Heart left ventricle (tissue), 13 donors: ENCODE data around the gene BRD1.

ENCODE experiments used
- POLR2A ChIP-seq, 2 donors: fragments of 450-650 bp; IDR thresholded peaks; one replicate each; pipeline ENCODE4 v1.6.1; 2017; ENCODE audit warnings: antibody characterized with exemption in 2 of 2, mild to moderate bottlenecking in 2 of 2, moderate library complexity in 2 of 2
- TF ChIP-seq, protein P1 (sequence below), 12 donors: fragments of 200-600 bp; sonication (generic) in 4 of 12; IDR thresholded peaks; one replicate each; pipeline versions ENCODE4 v1.5.0 to v1.8.0; 2018 to 2022; ENCODE audit warnings: antibody characterized with exemption in 12 of 12, mild to moderate bottlenecking in 5 of 12
- donor health status: ischemic (EF 13 %, LVEDD 7.1; RV severe dilation, severe dysfunction).
- donor health status: DM: no; HTN: yes; CAD: no.
- donor health status: DM: no; HTN: no; CAD: no.
- donor health status: ischemic (EF 25% LVEDD 6.9; RV normal size, moderate dysfunction).
- donor health status: ischemic (EF 25% LVEDD 5.7; RV mildly dilated, moderate dysfunction).
- donor health status: ischemic (EF 35%, LVEDD 5.7; RV mildly dilated, moderate dysfunction).
- donor health status: nonischemic (EF 11% LVEDD 7.7; RV severe dilation, severe dysfunction).
- donor health status: DM: yes; HTN: yes; CAD: no.
- donor health status: PGD.
- donor health status: ischemic (EF 29% LVEDD 5.4; RV normal size, mild dysfunction).
- donor health status: nonischemic (EF 23%, LVEDD 6.1; RV moderate dilation, normal function).

DNA sequence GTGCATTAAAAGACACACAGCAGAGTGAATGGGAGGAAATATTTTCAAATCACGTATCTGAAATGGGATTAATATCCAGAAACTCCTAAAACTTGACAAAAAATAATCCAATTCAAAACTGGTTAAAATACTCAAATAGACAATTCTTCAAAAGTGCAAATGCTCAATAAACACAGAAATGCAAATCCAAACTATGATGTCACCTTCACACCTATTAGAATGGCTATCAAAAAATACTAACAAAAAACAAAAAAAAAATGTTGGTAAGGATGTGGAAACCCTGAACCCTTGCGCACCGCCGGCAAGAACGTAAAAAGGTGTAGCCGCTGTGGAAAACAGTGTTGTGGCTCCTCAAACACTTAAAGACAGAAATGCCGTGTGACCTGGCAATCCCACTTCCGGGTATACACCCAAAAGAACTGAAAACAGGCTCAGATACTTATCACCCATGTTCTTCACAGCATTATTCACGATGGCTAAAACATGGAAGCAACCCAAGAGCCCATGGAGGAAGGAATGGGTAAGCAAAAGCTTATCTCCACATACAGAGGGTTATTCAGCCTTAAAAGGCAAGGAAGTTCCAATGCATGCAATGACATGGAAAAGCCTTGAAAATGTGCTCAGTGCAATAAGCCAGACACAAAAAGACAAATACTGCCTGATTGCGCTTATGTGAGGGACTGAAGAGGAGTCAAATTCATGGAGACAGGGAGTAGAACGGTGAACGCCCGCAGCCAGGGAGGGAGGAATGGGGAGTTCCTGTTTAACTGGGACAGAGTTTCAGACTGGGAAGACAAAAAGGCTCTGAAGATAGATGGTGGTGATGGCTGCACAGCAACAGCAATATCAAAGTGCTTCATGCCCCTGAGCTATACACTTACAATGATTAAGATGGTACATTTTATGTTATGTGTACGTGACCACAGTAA lies 19.6 kb downstream of the BRD1 start:
- TF ChIP-seq, protein P1, sequence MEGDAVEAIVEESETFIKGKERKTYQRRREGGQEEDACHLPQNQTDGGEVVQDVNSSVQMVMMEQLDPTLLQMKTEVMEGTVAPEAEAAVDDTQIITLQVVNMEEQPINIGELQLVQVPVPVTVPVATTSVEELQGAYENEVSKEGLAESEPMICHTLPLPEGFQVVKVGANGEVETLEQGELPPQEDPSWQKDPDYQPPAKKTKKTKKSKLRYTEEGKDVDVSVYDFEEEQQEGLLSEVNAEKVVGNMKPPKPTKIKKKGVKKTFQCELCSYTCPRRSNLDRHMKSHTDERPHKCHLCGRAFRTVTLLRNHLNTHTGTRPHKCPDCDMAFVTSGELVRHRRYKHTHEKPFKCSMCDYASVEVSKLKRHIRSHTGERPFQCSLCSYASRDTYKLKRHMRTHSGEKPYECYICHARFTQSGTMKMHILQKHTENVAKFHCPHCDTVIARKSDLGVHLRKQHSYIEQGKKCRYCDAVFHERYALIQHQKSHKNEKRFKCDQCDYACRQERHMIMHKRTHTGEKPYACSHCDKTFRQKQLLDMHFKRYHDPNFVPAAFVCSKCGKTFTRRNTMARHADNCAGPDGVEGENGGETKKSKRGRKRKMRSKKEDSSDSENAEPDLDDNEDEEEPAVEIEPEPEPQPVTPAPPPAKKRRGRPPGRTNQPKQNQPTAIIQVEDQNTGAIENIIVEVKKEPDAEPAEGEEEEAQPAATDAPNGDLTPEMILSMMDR (IDR thresholded peaks at IDR 0.05): no peak
- no peak for TF ChIP-seq POLR2A (IDR thresholded peaks at IDR 0.05)
